GM21825 (cell line): ENCODE data around the gene UNC45A.
A peak's percentile ranks its signal among the peaks of the same experiment; 100 is the strongest.
"Not testable (repeated sequence)": the region's sequence is repeated elsewhere in the genome, so short reads cannot be mapped to it uniquely, and the experiment has no call there.

Experiments
- ATAC-seq: cut with Tn5 transposase; IDR thresholded peaks from one replicate; pipeline ENCODE4 v1.9.1; 2021; ENCODE audit warnings: mild to moderate bottlenecking, moderate library complexity; ENCODE audit not compliant: unreplicated experiment

Gene UNC45A

GRCh38 chr15:90902840-90903732, 32.0 kb upstream of the UNC45A start, which contains the start of gene MAN2A2:
MAN2A2 (plus strand) TSS chr15:90903302; CDS start chr15:90904208, 906 bp downstream.
- peak; percentile 52 for ATAC-seq

- no peak for ATAC-seq
These were observed 31.1 kb upstream of the UNC45A start for GRCh38 chr15:90903733-90904536.

DNA sequence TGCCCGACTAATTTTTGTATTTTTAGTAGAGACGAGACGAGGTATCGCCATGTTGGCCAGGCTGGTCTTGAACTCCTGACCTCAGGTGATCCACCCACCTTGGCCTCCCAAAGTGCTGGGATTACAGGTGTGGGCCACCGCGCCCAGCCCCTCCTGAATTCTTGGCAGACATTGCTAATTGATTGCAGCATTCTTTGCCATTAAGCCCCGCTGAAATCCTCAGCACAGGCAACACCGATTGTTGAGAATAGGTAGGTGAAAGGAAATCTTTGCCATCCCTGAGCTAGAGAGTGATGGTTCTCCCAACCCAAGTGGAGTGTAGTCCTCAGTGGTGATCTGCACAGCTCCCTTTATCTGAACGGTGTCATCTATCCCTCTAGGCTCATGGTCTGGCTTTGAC, 30.3 kb upstream of the UNC45A start:
- no peak for ATAC-seq

GRCh38 chr15:90905306-90906180, 29.5 kb upstream of the UNC45A start:
- ATAC-seq, result no peak

- ATAC-seq, result no peak
These were observed 28.8 kb upstream of the UNC45A start for GRCh38 chr15:90906181-90906849.

GRCh38 chr15:90907051-90907660, 27.9 kb upstream of the UNC45A start:
- no peak for ATAC-seq

GRCh38 chr15:90907838-90908507, 27.1 kb upstream of the UNC45A start:
- no peak for ATAC-seq

DNA sequence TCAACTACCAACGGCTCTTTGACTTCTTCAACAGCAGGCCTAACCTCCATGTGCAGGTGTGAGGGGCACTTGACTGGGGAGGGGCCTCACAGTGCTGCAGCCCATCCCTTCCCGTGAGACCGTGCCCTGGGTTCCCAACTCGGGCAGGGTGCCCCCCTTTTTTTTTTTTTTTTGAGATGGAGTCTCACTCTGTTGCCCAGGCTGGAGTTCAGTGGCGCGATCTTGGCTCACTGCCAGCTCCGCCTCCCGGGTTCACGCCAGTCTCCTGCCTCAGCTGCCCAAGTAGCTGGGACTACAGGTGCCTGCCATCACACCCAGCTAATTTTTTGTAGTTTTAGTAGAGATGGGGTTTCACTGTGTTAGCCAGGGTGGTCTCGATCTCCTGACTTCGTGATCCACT, 25.6 kb upstream of the UNC45A start:
- not testable (repeated sequence) for ATAC-seq

GRCh38 chr15:90909976-90910375, 25.1 kb upstream of the UNC45A start:
- no peak for ATAC-seq

DNA sequence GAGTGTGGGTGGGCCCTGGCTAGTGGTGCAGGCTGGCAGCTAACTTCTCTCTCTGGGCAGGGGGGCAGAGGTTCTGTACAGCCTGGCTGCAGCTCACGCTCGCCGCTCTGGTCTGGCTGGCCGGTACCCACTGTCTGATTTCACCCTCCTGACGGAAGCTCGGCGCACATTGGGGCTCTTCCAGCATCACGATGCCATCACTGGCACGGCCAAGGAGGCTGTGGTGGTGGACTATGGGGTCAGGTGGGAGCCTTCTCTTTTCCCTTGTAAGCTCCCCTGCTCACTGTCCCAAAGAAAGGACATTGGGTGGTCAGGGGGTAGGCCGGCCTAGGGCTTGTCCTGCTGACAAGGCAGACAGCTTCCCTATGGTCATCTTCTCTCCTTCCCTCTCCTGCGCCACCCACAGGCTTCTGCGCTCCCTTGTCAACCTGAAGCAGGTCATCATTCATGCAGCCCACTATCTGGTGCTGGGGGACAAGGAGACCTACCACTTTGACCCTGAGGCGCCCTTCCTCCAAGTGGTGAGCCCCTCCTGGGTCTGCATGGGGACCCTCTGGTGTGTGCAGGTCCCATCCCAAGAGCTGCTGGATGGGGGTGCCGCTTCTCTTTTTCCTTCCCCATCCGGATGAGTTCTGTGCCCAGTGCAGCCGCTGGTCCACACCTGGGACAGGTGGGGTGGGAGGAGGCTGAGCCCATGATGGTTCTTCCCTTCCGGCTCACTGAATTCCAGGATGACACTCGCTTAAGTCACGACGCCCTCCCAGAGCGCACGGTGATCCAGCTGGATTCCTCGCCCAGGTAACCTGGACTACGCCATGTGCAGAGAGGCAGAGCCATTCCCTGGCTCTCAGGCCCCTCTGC, 24.4 kb upstream of the UNC45A start:
- ATAC-seq, result no peak

GRCh38 chr15:90911302-90911623, 23.8 kb upstream of the UNC45A start:
- no peak for ATAC-seq

DNA sequence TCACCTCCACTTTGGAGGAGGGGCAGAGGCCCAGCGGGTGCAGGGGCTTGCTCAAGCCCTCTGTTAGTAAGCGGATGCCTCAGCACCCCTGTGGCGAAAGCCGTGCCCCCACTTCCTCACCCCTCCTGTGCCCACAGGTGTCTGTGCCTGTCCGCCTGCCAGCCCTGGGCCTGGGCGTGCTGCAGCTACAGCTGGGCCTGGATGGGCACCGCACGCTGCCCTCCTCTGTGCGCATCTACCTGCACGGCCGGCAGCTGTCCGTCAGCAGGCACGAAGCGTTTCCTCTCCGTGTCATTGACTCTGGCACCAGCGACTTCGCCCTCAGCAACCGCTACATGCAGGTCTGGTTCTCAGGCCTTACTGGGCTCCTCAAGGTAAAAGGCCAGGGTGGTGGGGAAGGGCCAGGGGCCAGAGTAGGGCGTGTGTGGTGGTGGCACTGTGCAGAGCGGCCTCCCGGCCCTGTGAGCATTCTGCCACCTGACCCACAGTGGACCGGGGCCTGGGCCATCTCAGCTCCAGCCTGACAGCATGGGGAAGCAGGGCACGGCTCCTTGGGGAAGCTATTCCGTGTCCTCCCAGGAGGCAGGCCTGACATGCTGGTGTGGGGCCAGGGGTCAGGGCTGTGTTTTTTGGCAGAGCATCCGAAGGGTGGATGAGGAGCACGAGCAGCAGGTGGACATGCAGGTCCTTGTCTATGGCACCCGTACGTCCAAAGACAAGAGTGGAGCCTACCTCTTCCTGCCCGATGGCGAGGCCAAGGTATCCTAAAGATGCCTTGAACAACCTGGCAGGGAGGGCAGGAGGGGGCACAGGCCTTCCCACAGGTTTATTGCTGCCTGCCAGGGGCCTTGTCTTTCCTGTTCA, 22.9 kb upstream of the UNC45A start:
- no peak for ATAC-seq

GRCh38 chr15:90912770-90913075, 22.4 kb upstream of the UNC45A start:
- no peak for ATAC-seq

- no peak for ATAC-seq
These were observed 21.6 kb upstream of the UNC45A start for GRCh38 chr15:90913398-90913944.

DNA sequence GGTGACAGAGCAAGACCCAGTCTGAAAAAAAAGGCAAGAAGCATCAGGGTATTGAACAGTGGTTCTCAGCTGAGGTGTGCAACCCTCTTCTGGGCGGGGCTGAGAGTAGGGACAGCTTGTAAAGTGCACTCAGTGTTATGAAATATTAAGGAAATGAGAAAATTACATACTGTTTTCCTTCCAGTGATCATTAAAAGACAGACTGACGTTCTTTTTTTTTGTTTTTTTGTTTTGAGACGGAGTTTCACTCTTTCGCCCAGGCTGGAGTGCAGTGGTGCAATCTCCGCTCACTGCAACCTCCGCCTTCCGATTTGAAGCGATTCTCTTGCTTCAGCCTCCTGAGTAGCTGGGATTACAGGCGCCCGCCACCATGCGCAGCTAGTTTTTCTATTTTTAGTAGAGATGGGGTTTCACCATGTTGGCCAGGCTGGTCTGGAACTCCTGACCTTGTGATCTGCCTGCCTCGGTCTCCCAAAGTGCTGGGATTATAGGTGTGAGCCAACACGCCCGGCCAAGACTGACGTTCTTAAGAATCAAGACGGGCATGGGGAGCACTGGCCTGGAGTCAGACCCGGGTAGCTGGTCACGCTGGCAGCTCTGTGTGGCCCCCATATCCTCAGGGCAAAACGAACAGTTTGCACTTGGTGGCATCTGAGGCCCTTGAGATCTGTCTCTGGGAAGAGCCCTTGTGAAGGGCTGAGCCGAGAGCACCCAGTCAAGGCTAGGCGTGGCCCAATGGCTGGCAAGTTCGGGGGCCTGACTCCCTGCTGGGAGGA, 20.6 kb upstream of the UNC45A start:
- ATAC-seq, result no peak

- no peak for ATAC-seq
These were observed 19.8 kb upstream of the UNC45A start for GRCh38 chr15:90915216-90915807.
